Left lung (tissue), 10 donors: Measurements from ENCODE around the gene ATXN1. TPM values are rescaled to one million over a fixed set of nuclear protein-coding genes. Genes with fewer than 3 reads are reported as not detected.
A peak's percentile ranks its signal among the peaks of the same experiment; 100 is the strongest.

Experiments
- ATAC-seq: fragments of 200-7000 bp; cut with Tn5 transposase; one replicate; pipeline ENCODE4 v1.9.1; 2020; ENCODE audit warnings: moderate library complexity
- DNase-seq, 4 donors: peaks; one replicate each; pipeline ENCODE4 v3.0.0-alpha.2; 2013 to 2020
- H3K27ac ChIP-seq, 2 donors: fragments of 200-600 bp; sonication (generic) in 1 of 2; one replicate each; pipeline versions ENCODE4 v1.5.0 to v1.8.0; 2020 to 2021
- H3K27me3 ChIP-seq, 2 donors: fragments of 200-600 bp; sonication (generic) in 1 of 2; one replicate each; pipeline versions ENCODE4 v1.5.0 to v1.8.0; 2020 to 2021
- H3K36me3 ChIP-seq, 2 donors: fragments of 200-600 bp; sonication (generic) in 1 of 2; one replicate each; pipeline versions ENCODE4 v1.5.0 to v1.8.0; 2020 to 2021
- H3K4me1 ChIP-seq, 2 donors: fragments of 200-600 bp; one replicate each; pipeline ENCODE4 v1.8.0; 2021
- H3K4me3 ChIP-seq, 2 donors: fragments of 200-600 bp; sonication (generic) in 1 of 2; one replicate each; pipeline versions ENCODE4 v1.5.0 to v1.8.0; 2020 to 2021; ENCODE audit warnings: mild to moderate bottlenecking in 1 of 2
- H3K9me3 ChIP-seq, 2 donors: fragments of 200-600 bp; sonication (generic) in 1 of 2; one replicate each; pipeline versions ENCODE4 v1.5.0 to v1.8.0; 2020 to 2021
- intact Hi-C, 2 donors: fragments of 100-400 bp; cut with DNase I; formaldehyde crosslinking; loops; one replicate each; pipeline versions ENCODE4 v1.11.2 to v1.14.2; 2022
- polyA plus RNA-seq, 6 donors: library from polyadenylated mRNA; unstranded; fragments of 120-200 nt; gene quantifications; one replicate each; pipeline ENCODE4 v1.2.1, GENCODE V29; 2013; ENCODE audit not compliant: insufficient read length in 6 of 6
- total RNA-seq, 2 donors: library from RNA; stranded (reverse); fragmentation: NEBNext Ultra II Directional; extraction: Animal tissue kit (Norgen Biotek cat#: 25700); gene quantifications; one replicate each; pipeline ENCODE4 v1.2.1, GENCODE V29; 2021
- TF ChIP-seq, protein P1 (sequence below), 2 donors: fragments of 200-600 bp; sonication (generic) in 1 of 2; IDR thresholded peaks; one replicate each; pipeline versions ENCODE4 v1.5.0 to v1.8.0; 2021; ENCODE audit warnings: antibody characterized with exemption in 2 of 2
- donor health status: DM: no; HTN: yes; CAD: no.
- donor health status: DM: no; HTN: no; CAD: no.

The ATXN1 gene
- total and polyA plus RNA-seq, 8 donors, result 23.3 to 67.4 (median 27.3) TPM

DNA sequence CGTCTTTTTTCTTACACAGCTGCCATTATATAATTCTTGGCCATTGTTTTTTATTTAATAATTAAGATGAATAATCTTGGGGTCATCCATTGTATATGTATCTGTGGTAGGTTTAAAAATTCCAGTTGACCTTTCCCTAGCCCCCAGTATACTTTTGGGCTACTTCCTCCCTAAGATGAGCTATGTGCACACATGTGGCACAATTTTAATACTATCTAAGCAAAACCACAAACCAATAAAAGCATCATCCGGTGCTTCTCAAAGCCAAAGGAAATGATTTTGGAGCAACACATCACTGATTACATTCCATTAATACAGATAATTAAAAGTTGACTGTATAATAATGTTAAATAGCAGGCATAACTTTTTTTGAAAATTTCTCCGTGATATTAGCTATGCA lies 161.2 kb downstream of the ATXN1 start:
- Histone ChIP-seq H3K4me1 (peaks cover 0 to 11% of the 10 kb centered on the region in 2 donors), H3K4me3 (no peak overlapping the region), H3K9me3 (no peaks in the 10 kb centered on the region), H3K27me3 (no peaks in the 10 kb centered on the region), H3K36me3 (peaks cover 0 to 10% of the 10 kb centered on the region in 2 donors), H3K27ac (no peak overlapping the region)
- TF ChIP-seq, protein P1, sequence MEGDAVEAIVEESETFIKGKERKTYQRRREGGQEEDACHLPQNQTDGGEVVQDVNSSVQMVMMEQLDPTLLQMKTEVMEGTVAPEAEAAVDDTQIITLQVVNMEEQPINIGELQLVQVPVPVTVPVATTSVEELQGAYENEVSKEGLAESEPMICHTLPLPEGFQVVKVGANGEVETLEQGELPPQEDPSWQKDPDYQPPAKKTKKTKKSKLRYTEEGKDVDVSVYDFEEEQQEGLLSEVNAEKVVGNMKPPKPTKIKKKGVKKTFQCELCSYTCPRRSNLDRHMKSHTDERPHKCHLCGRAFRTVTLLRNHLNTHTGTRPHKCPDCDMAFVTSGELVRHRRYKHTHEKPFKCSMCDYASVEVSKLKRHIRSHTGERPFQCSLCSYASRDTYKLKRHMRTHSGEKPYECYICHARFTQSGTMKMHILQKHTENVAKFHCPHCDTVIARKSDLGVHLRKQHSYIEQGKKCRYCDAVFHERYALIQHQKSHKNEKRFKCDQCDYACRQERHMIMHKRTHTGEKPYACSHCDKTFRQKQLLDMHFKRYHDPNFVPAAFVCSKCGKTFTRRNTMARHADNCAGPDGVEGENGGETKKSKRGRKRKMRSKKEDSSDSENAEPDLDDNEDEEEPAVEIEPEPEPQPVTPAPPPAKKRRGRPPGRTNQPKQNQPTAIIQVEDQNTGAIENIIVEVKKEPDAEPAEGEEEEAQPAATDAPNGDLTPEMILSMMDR (IDR thresholded peaks at IDR 0.05), result no peak
- ATAC-seq (no peak), DNase-seq (no peak)
- intact Hi-C loops, result no loop called here

DNA sequence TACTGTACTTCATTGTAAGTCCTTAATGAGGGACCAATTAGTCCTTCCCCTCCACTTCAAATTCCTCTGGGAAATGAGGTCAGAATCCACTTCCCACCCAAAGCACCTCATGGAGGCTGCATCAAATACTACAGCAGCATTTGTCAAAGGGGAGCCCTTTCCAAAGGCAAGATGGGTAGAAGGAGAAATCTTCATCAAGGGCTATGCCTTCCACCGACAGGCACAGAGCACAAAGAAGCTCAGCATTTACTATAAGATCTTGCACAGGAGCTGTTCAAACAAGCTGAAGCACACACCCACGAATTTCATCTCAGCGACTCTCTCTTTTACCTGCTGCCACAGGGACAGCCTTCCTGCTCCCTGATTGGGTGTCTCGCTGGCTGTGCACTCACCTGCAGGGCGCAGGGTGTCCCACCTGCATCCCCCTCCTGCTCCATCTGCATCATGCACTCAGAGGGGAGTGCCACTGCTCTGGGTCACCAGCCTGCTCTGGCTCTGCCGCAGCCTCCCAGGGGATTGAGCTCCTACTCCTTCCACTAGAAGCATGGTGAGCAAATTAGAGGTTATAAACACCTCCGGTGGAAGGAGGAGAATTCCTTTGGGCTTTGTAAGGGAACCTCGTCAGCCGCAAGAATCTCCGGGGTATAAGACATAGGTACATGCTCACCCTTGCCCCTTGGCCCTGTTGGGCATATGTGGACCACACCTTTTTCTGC lies 164.5 kb downstream of the ATXN1 start:
- Histone ChIP-seq H3K36me3 (no peaks in the 10 kb centered on the region), H3K4me3 (no peak overlapping the region), H3K27me3 (no peaks in the 10 kb centered on the region), H3K27ac (no peak overlapping the region), H3K9me3 (no peaks in the 10 kb centered on the region), H3K4me1 (peaks cover 0 to 22% of the 10 kb centered on the region in 2 donors)
- DNase-seq (no peak), ATAC-seq (no peak)
- intact Hi-C loops, result no loop called here
- TF ChIP-seq, protein P1 (IDR thresholded peaks at IDR 0.05), result no peak

DNA sequence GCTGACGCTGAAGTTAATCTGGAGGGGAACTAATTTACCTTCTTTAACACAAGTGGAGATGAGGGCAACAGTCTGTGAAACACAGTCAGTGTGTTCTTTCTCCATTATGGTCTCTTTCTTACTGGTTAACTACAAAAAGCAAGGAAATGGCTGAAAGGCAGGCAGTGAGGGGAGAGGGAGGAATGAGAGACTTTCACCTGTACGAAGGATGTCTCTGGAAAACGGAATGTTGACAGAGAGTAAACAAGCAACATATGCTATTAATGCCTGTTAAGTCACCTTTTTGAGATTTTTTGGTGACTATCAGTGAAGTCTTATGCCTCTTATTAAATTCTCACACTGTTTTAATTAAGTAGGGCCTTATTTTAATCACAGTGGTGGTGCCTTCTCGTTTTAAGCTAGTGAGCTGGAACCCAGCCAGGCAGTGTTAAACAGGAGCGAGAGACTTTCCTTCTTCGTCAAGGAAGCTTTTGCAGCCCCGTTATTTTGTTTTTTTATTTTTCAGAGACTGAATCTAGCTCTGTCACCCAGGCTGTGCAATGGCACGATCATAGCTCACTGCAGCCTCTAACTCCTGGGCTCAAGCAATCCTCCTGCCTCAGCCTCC lies 165.6 kb downstream of the ATXN1 start:
- Histone ChIP-seq H3K9me3 (no peaks in the 10 kb centered on the region), H3K4me1 (peaks cover 0 to 28% of the 10 kb centered on the region in 2 donors), H3K27ac (peak overlapping the region in 1 of 2 donors; percentile 55), H3K36me3 (no peaks in the 10 kb centered on the region), H3K4me3 (no peak overlapping the region), H3K27me3 (no peaks in the 10 kb centered on the region)
- DNase-seq (no peak), ATAC-seq (no peak)
- intact Hi-C loops, result no loop called here
- TF ChIP-seq, protein P1 (IDR thresholded peaks at IDR 0.05), result no peak

DNA sequence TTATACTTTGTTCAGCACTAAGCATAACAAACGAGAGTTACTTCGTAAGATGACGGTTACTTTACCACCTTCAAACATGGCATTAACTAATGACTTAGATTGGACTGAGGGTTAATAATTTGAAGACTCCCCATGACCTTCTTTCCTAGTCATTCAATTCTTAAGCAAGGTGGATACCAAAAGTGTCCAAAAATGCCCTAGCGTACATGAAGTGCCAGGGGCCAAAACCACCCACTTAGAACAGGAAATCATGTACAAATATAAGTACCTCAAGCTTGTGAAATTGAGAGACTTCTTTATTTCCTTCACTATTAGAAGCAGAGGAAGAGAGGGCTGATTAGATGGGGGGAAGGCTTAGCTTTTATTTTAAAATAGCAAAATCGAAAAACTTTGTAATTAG lies 166.4 kb downstream of the ATXN1 start:
- no peak for ATAC-seq
- TF ChIP-seq, protein P1 (IDR thresholded peaks at IDR 0.05), result no peak

DNA sequence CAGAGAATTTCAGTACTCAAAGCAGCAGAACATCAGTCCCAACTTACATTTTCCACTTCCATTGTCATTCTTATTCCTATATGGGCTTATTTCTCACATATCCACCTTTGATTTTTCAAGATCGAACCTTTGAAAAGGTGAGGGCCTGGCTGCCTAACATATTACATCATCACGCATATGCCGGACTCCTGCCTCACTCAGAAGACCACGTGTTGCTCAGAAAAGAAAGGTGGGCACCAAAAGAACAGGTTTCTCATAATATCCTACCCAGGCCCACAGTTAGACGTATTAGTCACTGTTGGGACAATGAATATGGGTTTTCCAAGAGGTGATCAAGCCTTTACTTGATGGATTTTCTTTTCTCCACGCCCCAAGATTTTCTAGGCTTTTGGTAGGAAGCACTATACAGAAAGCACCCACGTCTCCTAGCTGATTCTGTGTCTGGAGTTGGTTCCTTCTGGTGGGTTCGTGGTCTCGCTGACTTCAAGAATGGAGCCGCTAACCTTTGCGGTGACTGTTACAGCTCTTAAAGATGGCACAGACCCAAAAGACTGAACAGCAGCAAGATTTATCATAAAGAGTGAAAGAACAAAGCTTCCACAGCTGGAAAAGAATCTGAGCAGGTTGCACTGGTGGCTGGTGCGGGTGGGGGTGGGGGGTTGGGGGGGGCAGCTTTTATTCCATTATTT lies 168.9 kb downstream of the ATXN1 start:
- Histone ChIP-seq H3K9me3 (no peaks in the 10 kb centered on the region), H3K27me3 (no peaks in the 10 kb centered on the region), H3K4me3 (no peak overlapping the region), H3K4me1 (peaks cover 0 to 28% of the 10 kb centered on the region in 2 donors), H3K27ac (no peak overlapping the region), H3K36me3 (no peaks in the 10 kb centered on the region)
- ATAC-seq (no peak), DNase-seq (no peak)
- intact Hi-C loops, result no loop called here
- TF ChIP-seq, protein P1 (IDR thresholded peaks at IDR 0.05), result no peak

More for the DNA sequence above, 166.4 kb downstream of the ATXN1 start:
- no peaks in the 10 kb centered on the region for H3K36me3 ChIP-seq
- H3K4me1 ChIP-seq, result peaks cover 0 to 28% of the 10 kb centered on the region in 2 donors
- no peak for DNase-seq
- H3K9me3 ChIP-seq, result no peaks in the 10 kb centered on the region
- H3K27ac ChIP-seq, result peak overlapping the region in 1 of 2 donors; percentile 55
- intact Hi-C loops, result no loop called here
- no peak overlapping the region for H3K4me3 ChIP-seq
- H3K27me3 ChIP-seq, result no peaks in the 10 kb centered on the region
